ENCODE results near the gene SGSM2. TPM values are rescaled to one million over a fixed set of nuclear protein-coding genes. Genes with fewer than 3 reads are reported as not detected.

The SGSM2 gene
- total RNA-seq, 1 donor from 2014 or later: 60.2 TPM

GRCh38 chr17:2406271-2406902 is 69.1 kb downstream of the SGSM2 start:
- Histone ChIP-seq H3K27me3 (no peaks in the 10 kb centered on the region), H3K9me3 (no peaks in the 10 kb centered on the region), H3K4me1 (peaks cover 57% of the 10 kb centered on the region), H3K4me3 (peak overlapping the region in 1 of 2 donors; percentile 0), H3K36me3 (no peaks in the 10 kb centered on the region), H3K27ac (peak overlapping the region; percentile 99)
- intact Hi-C loops (cut with DNase I): no loop called here
- DNase-seq (ENCODE audit: extremely low spot score in 2 of 2): peak in 1 of 2 donors; percentile 87
- TF ChIP-seq POLR2A (IDR thresholded peaks at IDR 0.05) (no peak), POLR2AphosphoS5 (IDR thresholded peaks at IDR 0.05; ENCODE audit: insufficient read depth in 1 of 2, low read depth in 1 of 2) (peak in 1 of 2 donors; percentile 15)

GRCh38 chr17:2406903-2407790 is 69.8 kb downstream of the SGSM2 start:
- Histone ChIP-seq H3K4me1 (peaks cover 57% of the 10 kb centered on the region), H3K9me3 (no peaks in the 10 kb centered on the region), H3K27me3 (no peaks in the 10 kb centered on the region), H3K4me3 (peak overlapping the region in 1 of 2 donors; percentile 0), H3K36me3 (no peaks in the 10 kb centered on the region), H3K27ac (peak overlapping the region; percentile 99)
- TF ChIP-seq POLR2AphosphoS5 (IDR thresholded peaks at IDR 0.05; ENCODE audit: insufficient read depth in 1 of 2, low read depth in 1 of 2) (peak; percentile 79 to 92), CTCF (IDR thresholded peaks at IDR 0.05) (no peak), POLR2A (IDR thresholded peaks at IDR 0.05) (peak in 1 of 2 donors; percentile 37)
- peak in 1 of 2 donors; percentile 94 for DNase-seq (ENCODE audit: extremely low spot score in 2 of 2)
- intact Hi-C loops (cut with DNase I): no loop called here

- no peak for TF ChIP-seq POLR2AphosphoS5 (IDR thresholded peaks at IDR 0.05; ENCODE audit: insufficient read depth in 1 of 2, low read depth in 1 of 2)
- TF ChIP-seq CTCF (IDR thresholded peaks at IDR 0.05): peak in 1 of 3 experiments; percentile 4
- Histone ChIP-seq H3K4me3 (no peak overlapping the region), H3K27me3 (no peaks in the 10 kb centered on the region), H3K36me3 (no peaks in the 10 kb centered on the region), H3K27ac (no peak overlapping the region), H3K9me3 (no peaks in the 10 kb centered on the region), H3K4me1 (peaks cover 25% of the 10 kb centered on the region)
- intact Hi-C loops (cut with DNase I): no loop called here
- DNase-seq (ENCODE audit: extremely low spot score in 2 of 2): no peak
These were observed 73.7 kb downstream of the SGSM2 start for GRCh38 chr17:2410951-2411350.

- no peaks in the 10 kb centered on the region for H3K27me3 ChIP-seq
- H3K9me3 ChIP-seq: no peaks in the 10 kb centered on the region
- H3K36me3 ChIP-seq: no peaks in the 10 kb centered on the region
- no peak for DNase-seq (ENCODE audit: extremely low spot score in 2 of 2)
- peak overlapping the region; percentile 70 for H3K27ac ChIP-seq
- TF ChIP-seq CTCF (IDR thresholded peaks at IDR 0.05) (no peak), POLR2A (IDR thresholded peaks at IDR 0.05) (no peak), POLR2AphosphoS5 (IDR thresholded peaks at IDR 0.05; ENCODE audit: insufficient read depth in 1 of 2, low read depth in 1 of 2) (no peak)
- intact Hi-C loops (cut with DNase I): no loop called here
- H3K4me1 ChIP-seq: peaks cover 14% of the 10 kb centered on the region
- no peak overlapping the region for H3K4me3 ChIP-seq
These were observed 75.3 kb downstream of the SGSM2 start for GRCh38 chr17:2412561-2413021.

- H3K36me3 ChIP-seq: peaks cover 0 to 6% of the 10 kb centered on the region in 2 donors
These were observed 77.3 kb downstream of the SGSM2 start for GRCh38 chr17:2414446-2415064.

More at GRCh38 chr17:2414446-2415064, 77.3 kb downstream of the SGSM2 start:
- TF ChIP-seq CTCF (IDR thresholded peaks at IDR 0.05): no peak
- TF ChIP-seq POLR2AphosphoS5 (IDR thresholded peaks at IDR 0.05; ENCODE audit: insufficient read depth in 1 of 2, low read depth in 1 of 2): no peak
- TF ChIP-seq POLR2A (IDR thresholded peaks at IDR 0.05): no peak
- no peaks in the 10 kb centered on the region for H3K9me3 ChIP-seq
- DNase-seq (ENCODE audit: extremely low spot score in 2 of 2): no peak
- no peaks in the 10 kb centered on the region for H3K27me3 ChIP-seq
- H3K4me1 ChIP-seq: peaks cover 19% of the 10 kb centered on the region
- intact Hi-C loops (cut with DNase I): no loop called here
- H3K27ac ChIP-seq: no peak overlapping the region
- H3K4me3 ChIP-seq: no peak overlapping the region
